ENCODE data around the gene USP15.

The USP15 gene

GRCh38 chr12:62294378-62294777 is 34.2 kb downstream of the USP15 start:
- Histone ChIP-seq H3K9ac (ENCODE audit: low read length) (no peak overlapping the region), H3K4me1 (ENCODE audit: control insufficient read depth, insufficient read depth, low read length) (no peaks in the 10 kb centered on the region), H3K27me3 (ENCODE audit: control insufficient read depth, insufficient read depth, low read length) (no peaks in the 10 kb centered on the region), H3K36me3 (ENCODE audit: control insufficient read depth, insufficient read depth, low read length) (peaks cover 12% of the 10 kb centered on the region), H3K27ac (ENCODE audit: low read depth, low read length) (no peak overlapping the region), H3K4me3 (ENCODE audit: low read length) (no peak overlapping the region)

DNA sequence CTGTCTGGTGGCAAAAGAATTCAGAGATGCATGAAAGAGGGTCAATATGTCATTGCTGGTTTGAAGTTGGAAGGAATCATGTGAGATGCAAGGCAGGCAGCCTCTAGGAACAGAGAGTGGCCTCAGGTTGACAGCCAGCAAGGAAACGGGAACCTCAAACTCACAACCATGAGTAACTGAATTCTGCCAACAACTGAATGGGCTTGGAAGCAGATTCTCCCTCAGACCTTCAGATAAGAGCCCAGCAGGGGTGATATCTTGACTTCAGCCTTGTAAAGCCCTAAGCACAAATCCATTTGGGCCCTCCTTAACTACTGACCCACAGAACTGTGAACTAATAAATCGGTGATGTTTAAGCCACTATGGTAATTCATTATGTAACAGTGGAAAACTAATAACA is 35.8 kb downstream of the USP15 start:
- Histone ChIP-seq H3K27ac (ENCODE audit: low read depth, low read length) (no peak overlapping the region), H3K36me3 (ENCODE audit: control insufficient read depth, insufficient read depth, low read length) (peaks cover 10% of the 10 kb centered on the region)

GRCh38 chr12:62297321-62297720 is 37.1 kb downstream of the USP15 start:
- Histone ChIP-seq H3K36me3 (ENCODE audit: control insufficient read depth, insufficient read depth, low read length) (peaks cover 10% of the 10 kb centered on the region), H3K9ac (ENCODE audit: low read length) (no peak overlapping the region), H3K4me1 (ENCODE audit: control insufficient read depth, insufficient read depth, low read length) (peaks cover 5% of the 10 kb centered on the region), H3K27me3 (ENCODE audit: control insufficient read depth, insufficient read depth, low read length) (no peaks in the 10 kb centered on the region), H3K4me3 (ENCODE audit: low read length) (no peak overlapping the region), H3K27ac (ENCODE audit: low read depth, low read length) (no peak overlapping the region)

More for the DNA sequence above, 35.8 kb downstream of the USP15 start:
- Histone ChIP-seq H3K9ac (ENCODE audit: low read length) (no peak overlapping the region), H3K4me3 (ENCODE audit: low read length) (no peak overlapping the region), H3K4me1 (ENCODE audit: control insufficient read depth, insufficient read depth, low read length) (peaks cover 3% of the 10 kb centered on the region), H3K27me3 (ENCODE audit: control insufficient read depth, insufficient read depth, low read length) (no peaks in the 10 kb centered on the region)

DNA sequence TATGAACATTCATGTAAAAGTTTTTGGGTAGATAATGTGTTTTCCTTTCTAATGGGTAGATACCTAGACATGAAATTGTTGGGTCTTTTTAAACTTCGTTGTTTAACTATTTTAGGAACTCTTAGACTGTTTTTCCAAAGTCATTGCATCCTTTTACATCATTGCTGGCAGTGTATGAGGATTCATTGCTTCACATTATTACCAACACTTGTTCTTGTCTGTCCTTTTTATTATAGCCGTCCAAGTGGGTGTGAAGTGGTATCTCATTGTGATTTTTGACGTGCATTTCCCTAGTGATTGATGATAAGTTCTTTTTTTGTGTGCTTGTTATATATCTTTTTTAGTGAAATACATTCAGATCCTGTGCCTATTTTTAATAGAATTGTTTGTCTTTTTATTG is 39.4 kb downstream of the USP15 start:
- no peak overlapping the region for H3K9ac ChIP-seq (ENCODE audit: low read length)
- peaks cover 5% of the 10 kb centered on the region for H3K4me1 ChIP-seq (ENCODE audit: control insufficient read depth, insufficient read depth, low read length)
- no peak overlapping the region for H3K4me3 ChIP-seq (ENCODE audit: low read length)
- H3K27ac ChIP-seq (ENCODE audit: low read depth, low read length): no peak overlapping the region
- H3K36me3 ChIP-seq (ENCODE audit: control insufficient read depth, insufficient read depth, low read length): peaks cover 17% of the 10 kb centered on the region
- no peaks in the 10 kb centered on the region for H3K27me3 ChIP-seq (ENCODE audit: control insufficient read depth, insufficient read depth, low read length)

GRCh38 chr12:62301080-62301798 is 41.0 kb downstream of the USP15 start:
- no peak overlapping the region for H3K9ac ChIP-seq (ENCODE audit: low read length)
- no peak overlapping the region for H3K27ac ChIP-seq (ENCODE audit: low read depth, low read length)
- peaks cover 5% of the 10 kb centered on the region for H3K4me1 ChIP-seq (ENCODE audit: control insufficient read depth, insufficient read depth, low read length)
- H3K36me3 ChIP-seq (ENCODE audit: control insufficient read depth, insufficient read depth, low read length): peaks cover 7% of the 10 kb centered on the region
- no peaks in the 10 kb centered on the region for H3K27me3 ChIP-seq (ENCODE audit: control insufficient read depth, insufficient read depth, low read length)
- H3K4me3 ChIP-seq (ENCODE audit: low read length): no peak overlapping the region

GRCh38 chr12:62301799-62302133 is 41.6 kb downstream of the USP15 start:
- Histone ChIP-seq H3K36me3 (ENCODE audit: control insufficient read depth, insufficient read depth, low read length) (peaks cover 7% of the 10 kb centered on the region), H3K27me3 (ENCODE audit: control insufficient read depth, insufficient read depth, low read length) (no peaks in the 10 kb centered on the region), H3K9ac (ENCODE audit: low read length) (no peak overlapping the region), H3K4me3 (ENCODE audit: low read length) (no peak overlapping the region), H3K27ac (ENCODE audit: low read depth, low read length) (no peak overlapping the region), H3K4me1 (ENCODE audit: control insufficient read depth, insufficient read depth, low read length) (peaks cover 5% of the 10 kb centered on the region)

- Histone ChIP-seq H3K36me3 (ENCODE audit: control insufficient read depth, insufficient read depth, low read length) (peaks cover 11% of the 10 kb centered on the region), H3K9ac (ENCODE audit: low read length) (no peak overlapping the region), H3K27me3 (ENCODE audit: control insufficient read depth, insufficient read depth, low read length) (no peaks in the 10 kb centered on the region), H3K27ac (ENCODE audit: low read depth, low read length) (no peak overlapping the region), H3K4me1 (ENCODE audit: control insufficient read depth, insufficient read depth, low read length) (peaks cover 5% of the 10 kb centered on the region), H3K4me3 (ENCODE audit: low read length) (no peak overlapping the region)
These were observed 44.4 kb downstream of the USP15 start for GRCh38 chr12:62304560-62304959.

DNA sequence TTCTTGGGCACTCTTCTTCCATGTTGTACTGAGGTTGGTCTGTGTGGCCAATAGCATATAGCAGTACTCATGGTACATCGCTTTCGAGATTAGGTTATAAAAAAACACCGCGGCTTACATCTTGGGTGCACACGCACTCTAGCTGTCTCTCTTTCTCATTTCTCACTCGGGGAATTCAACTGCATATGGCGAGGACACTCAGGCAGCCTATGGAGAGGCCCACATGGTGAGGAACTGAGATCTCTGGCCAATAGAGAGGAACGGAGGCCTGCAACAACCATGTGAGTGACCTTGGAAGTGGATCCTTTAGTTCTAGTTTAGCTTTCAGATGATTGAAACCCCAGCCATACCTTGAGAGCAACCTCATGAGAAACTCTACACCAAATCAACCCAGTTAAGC is 45.6 kb downstream of the USP15 start:
- Histone ChIP-seq H3K9ac (ENCODE audit: low read length) (no peak overlapping the region), H3K27ac (ENCODE audit: low read depth, low read length) (no peak overlapping the region), H3K4me3 (ENCODE audit: low read length) (no peak overlapping the region), H3K4me1 (ENCODE audit: control insufficient read depth, insufficient read depth, low read length) (peaks cover 3% of the 10 kb centered on the region), H3K36me3 (ENCODE audit: control insufficient read depth, insufficient read depth, low read length) (peaks cover 11% of the 10 kb centered on the region), H3K27me3 (ENCODE audit: control insufficient read depth, insufficient read depth, low read length) (no peaks in the 10 kb centered on the region)

GRCh38 chr12:62306569-62307530 is 46.6 kb downstream of the USP15 start:
- Histone ChIP-seq H3K9ac (ENCODE audit: low read length) (no peak overlapping the region), H3K27ac (ENCODE audit: low read depth, low read length) (no peak overlapping the region), H3K27me3 (ENCODE audit: control insufficient read depth, insufficient read depth, low read length) (no peaks in the 10 kb centered on the region), H3K4me1 (ENCODE audit: control insufficient read depth, insufficient read depth, low read length) (no peaks in the 10 kb centered on the region), H3K4me3 (ENCODE audit: low read length) (no peak overlapping the region), H3K36me3 (ENCODE audit: control insufficient read depth, insufficient read depth, low read length) (peaks cover 11% of the 10 kb centered on the region)

DNA sequence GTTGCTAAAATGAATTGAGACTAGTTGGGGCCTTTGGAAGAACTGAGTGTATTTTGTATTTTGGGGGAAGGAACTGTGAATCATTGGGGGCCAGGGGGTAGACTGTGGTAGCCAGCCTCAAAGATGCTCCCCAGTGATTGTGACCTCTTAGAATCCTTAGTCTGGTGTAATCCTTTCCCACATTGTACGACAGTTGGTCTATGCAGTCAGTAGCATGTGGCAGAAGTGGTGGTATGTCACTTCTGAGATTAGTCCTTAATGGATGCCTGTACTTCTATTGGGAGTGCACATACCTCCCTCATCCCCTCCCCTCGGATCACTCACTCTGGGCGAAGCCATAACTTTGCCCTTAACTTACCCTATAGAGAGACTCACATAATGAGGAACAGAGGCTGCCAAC is 48.0 kb downstream of the USP15 start:
- Histone ChIP-seq H3K27ac (ENCODE audit: low read depth, low read length) (no peak overlapping the region), H3K4me3 (ENCODE audit: low read length) (no peak overlapping the region), H3K4me1 (ENCODE audit: control insufficient read depth, insufficient read depth, low read length) (no peaks in the 10 kb centered on the region), H3K9ac (ENCODE audit: low read length) (no peak overlapping the region), H3K36me3 (ENCODE audit: control insufficient read depth, insufficient read depth, low read length) (peaks cover 11% of the 10 kb centered on the region), H3K27me3 (ENCODE audit: control insufficient read depth, insufficient read depth, low read length) (no peaks in the 10 kb centered on the region)

DNA sequence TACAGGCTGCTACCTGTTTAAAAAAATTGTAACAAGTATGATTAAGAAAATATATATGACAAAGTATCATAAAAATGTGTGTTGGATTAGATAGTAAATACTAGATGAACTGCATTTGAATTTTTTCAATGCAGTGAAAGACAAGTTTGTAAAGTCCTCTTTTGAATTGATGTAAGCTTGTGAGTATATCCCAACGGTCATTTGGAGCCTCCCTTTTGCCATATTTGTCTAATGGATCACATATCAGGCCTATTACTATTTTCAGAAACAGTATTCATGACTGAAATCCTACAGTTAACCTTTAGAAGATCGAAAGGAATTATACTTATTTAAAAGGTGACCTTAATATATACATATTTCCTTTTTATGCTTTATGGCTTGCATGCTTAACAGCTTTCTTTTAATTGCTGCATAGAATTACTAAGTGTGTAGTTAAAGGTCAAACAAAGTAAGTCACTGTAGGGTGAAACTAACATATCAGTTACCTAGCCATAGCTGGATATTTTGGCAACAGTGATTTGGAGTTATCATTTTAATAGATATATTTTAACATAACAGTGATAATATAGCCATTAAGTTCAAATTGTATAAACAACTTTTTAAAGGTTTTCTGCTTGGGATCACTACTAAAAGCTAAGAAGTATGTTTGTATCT is 53.6 kb downstream of the USP15 start:
- Histone ChIP-seq H3K27ac (ENCODE audit: low read depth, low read length) (no peak overlapping the region), H3K4me1 (ENCODE audit: control insufficient read depth, insufficient read depth, low read length) (peaks cover 2% of the 10 kb centered on the region), H3K4me3 (ENCODE audit: low read length) (no peak overlapping the region), H3K9ac (ENCODE audit: low read length) (no peak overlapping the region), H3K36me3 (ENCODE audit: control insufficient read depth, insufficient read depth, low read length) (peaks cover 2% of the 10 kb centered on the region), H3K27me3 (ENCODE audit: control insufficient read depth, insufficient read depth, low read length) (no peaks in the 10 kb centered on the region)

DNA sequence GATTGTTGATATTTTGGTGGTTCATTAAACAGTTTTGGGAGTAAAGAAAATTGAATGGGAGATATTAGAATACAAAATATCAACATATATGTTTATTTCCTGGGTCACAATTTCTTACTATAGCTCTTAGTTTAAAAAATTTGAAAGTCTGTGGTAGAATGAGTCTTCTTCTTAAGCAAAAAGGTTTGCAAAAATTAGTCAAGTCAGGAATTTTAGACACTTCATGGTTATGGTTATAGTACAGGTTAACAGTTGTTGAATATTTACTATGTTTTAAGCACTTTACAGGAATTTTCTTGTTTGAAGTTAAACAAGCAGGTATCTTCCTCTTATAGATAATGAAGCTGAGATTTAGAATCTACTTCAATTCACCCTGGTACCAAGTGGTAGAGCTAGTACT is 56.8 kb downstream of the USP15 start:
- peaks cover 2% of the 10 kb centered on the region for H3K4me1 ChIP-seq (ENCODE audit: control insufficient read depth, insufficient read depth, low read length)
- peaks cover 7% of the 10 kb centered on the region for H3K36me3 ChIP-seq (ENCODE audit: control insufficient read depth, insufficient read depth, low read length)
- H3K4me3 ChIP-seq (ENCODE audit: low read length): no peak overlapping the region
- H3K27me3 ChIP-seq (ENCODE audit: control insufficient read depth, insufficient read depth, low read length): no peaks in the 10 kb centered on the region
- H3K27ac ChIP-seq (ENCODE audit: low read depth, low read length): no peak overlapping the region
- H3K9ac ChIP-seq (ENCODE audit: low read length): no peak overlapping the region

Data from rectal smooth muscle tissue (tissue), 1 donor.